HEK293T (cell line): ENCODE data around the gene HOXD9.

Experiments
- CTCF ChIA-PET: fragments of 350-600 bp; formaldehyde crosslinking; extraction: SDS; loops from one replicate; lab custom pipeline; 2021; ENCODE audit warnings: antibody characterized with exemption, inconsistent platforms; lab: Yijun Ruan, JAX
- POLR2A ChIA-PET: fragments of 350-600 bp; formaldehyde crosslinking; extraction: SDS; loops from one replicate; lab custom pipeline; 2020; ENCODE audit warnings: antibody characterized with exemption, inconsistent platforms; lab: Yijun Ruan, JAX
- DNase-seq: peaks from one replicate; pipeline ENCODE4 v3.0.0; 2012; ENCODE audit warnings: mixed read lengths; ENCODE audit errors: extremely low spot score
- ARNT ChIP-seq: fragments of 450-650 bp; IDR thresholded peaks from 2 replicates; pipeline ENCODE4 v1.6.1; 2017; ENCODE audit warnings: mild to moderate bottlenecking
- BHLHE40 ChIP-seq: fragments of 450-650 bp; IDR thresholded peaks from 2 replicates; pipeline ENCODE4 v1.6.1; 2016; ENCODE audit warnings: mild to moderate bottlenecking, moderate library complexity, borderline replicate concordance
- CTBP1 ChIP-seq: fragments of 450-650 bp; IDR thresholded peaks from 2 replicates; pipeline ENCODE4 v1.6.1; 2016; ENCODE audit warnings: borderline replicate concordance
- ELF4 ChIP-seq: fragments of 450-650 bp; IDR thresholded peaks from 2 replicates; pipeline ENCODE4 v1.6.1; 2017; ENCODE audit warnings: antibody characterized with exemption
- FOXA1 ChIP-seq: fragments of 450-650 bp; IDR thresholded peaks from 2 replicates; pipeline ENCODE4 v1.6.1; 2016; ENCODE audit warnings: mild to moderate bottlenecking
- FOXK2 ChIP-seq: fragments of 450-650 bp; IDR thresholded peaks from 2 replicates; pipeline ENCODE4 v1.6.1; 2016; ENCODE audit warnings: mild to moderate bottlenecking
- FOXM1 ChIP-seq: fragments of 450-650 bp; IDR thresholded peaks from 2 replicates; pipeline ENCODE4 v1.6.1; 2017; ENCODE audit warnings: mild to moderate bottlenecking, borderline replicate concordance
- HDGF ChIP-seq: fragments of 450-650 bp; IDR thresholded peaks from 2 replicates; pipeline ENCODE4 v1.6.1; 2017; ENCODE audit warnings: antibody characterized with exemption, borderline replicate concordance
- L3MBTL2 ChIP-seq: fragments of 450-650 bp; conservative IDR thresholded peaks from 2 replicates; pipeline ENCODE4 v1.6.1; 2016; ENCODE audit warnings: mild to moderate bottlenecking
- LEF1 ChIP-seq: fragments of 450-650 bp; IDR thresholded peaks from 2 replicates; pipeline ENCODE4 v1.6.1; 2017; ENCODE audit warnings: mild to moderate bottlenecking, borderline replicate concordance
- NFRKB ChIP-seq: fragments of 450-650 bp; IDR thresholded peaks from 2 replicates; pipeline ENCODE4 v1.6.1; 2016; ENCODE audit warnings: mild to moderate bottlenecking, moderate library complexity
- PKNOX1 ChIP-seq: fragments of 450-650 bp; IDR thresholded peaks from 2 replicates; pipeline ENCODE4 v1.6.1; 2016
- SUZ12 ChIP-seq: fragments of 450-650 bp; IDR thresholded peaks from 2 replicates; pipeline ENCODE4 v1.6.1; 2016; ENCODE audit warnings: mild to moderate bottlenecking
- TARDBP ChIP-seq: fragments of 450-650 bp; IDR thresholded peaks from 2 replicates; pipeline ENCODE4 v1.6.1; 2016
- ZNF384 ChIP-seq: fragments of 450-650 bp; IDR thresholded peaks from 2 replicates; pipeline ENCODE4 v1.6.1; 2016

HOXD9 gene

GRCh38 chr2:176151442-176152287 lies 29.1 kb downstream of the HOXD9 start, which contains the start of gene HOXD4:
TSS of gene HOXD4 (plus strand) at chr2:176151550. CDS start at chr2:176151634, 84 bp downstream.
- no peak for DNase-seq
- TF ChIP-seq HDGF: no peak
- no peak for TF ChIP-seq LEF1
- TF ChIP-seq BHLHE40: no peak
- TF ChIP-seq CTBP1: no peak
- TF ChIP-seq SUZ12: no peak
- no peak for TF ChIP-seq TARDBP
- TF ChIP-seq FOXA1: no peak
- no peak for TF ChIP-seq FOXK2
- no peak for TF ChIP-seq FOXM1
- TF ChIP-seq ARNT: no peak
- no peak for TF ChIP-seq NFRKB
- no peak for TF ChIP-seq PKNOX1
- POLR2A ChIA-PET: no interaction called here
- CTCF ChIA-PET: interaction anchor here (1.8 kb wide), 1 partner anchor 11 kb away, joined by 4 read pairs; no protein-coding TSS in a partner anchor

GRCh38 chr2:176152350-176153181 lies 30.0 kb downstream of the HOXD9 start:
- POLR2A ChIA-PET: no interaction called here
- TF ChIP-seq ELF4 (no peak), TARDBP (no peak), BHLHE40 (no peak), FOXK2 (no peak), PKNOX1 (no peak), CTBP1 (no peak), L3MBTL2 (no peak), SUZ12 (no peak), FOXA1 (no peak), ARNT (no peak), NFRKB (no peak)
- DNase-seq: no peak
- CTCF ChIA-PET: no interaction called here

DNA sequence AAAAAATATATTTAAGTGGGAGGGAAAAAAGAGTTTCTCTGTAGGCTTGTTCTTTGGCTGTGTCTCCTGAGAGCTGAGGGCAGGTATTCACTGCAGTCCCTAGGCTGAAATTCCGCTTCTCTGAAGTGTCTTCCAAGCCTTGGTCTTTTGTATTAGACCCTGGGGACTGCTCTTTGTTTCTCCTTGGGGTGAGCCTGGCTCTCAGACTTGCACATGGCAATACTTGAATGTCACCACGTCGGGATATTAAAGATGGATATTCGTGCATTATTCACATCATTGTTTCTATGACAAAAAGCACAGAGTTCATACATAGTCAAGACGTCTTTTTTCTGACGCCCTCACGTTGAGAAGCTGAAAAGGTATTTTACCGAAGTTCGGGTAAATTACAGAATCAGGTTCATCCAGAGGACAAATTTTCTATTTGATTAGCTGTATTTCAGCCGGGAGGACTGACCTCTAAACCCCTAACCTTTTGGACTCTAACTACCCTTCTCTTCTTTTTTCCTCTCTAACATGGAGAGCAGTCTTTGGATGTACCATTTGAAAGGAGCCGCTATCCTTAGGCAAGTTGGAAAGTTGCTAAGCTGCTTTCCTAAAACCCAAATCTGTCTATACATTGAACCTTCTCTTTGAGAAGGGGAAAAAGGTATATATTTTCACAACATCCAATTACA lies 32.2 kb downstream of the HOXD9 start:
- CTCF ChIA-PET: interaction anchor here (0.6 to 2.4 kb wide), 3 partner anchors 14 to 1672 kb away, joined by 3 to 9 read pairs (median 3); no protein-coding TSS in a partner anchor
- TF ChIP-seq LEF1: no peak
- no peak for TF ChIP-seq HDGF
- TF ChIP-seq ARNT: no peak
- POLR2A ChIA-PET: interaction anchor here (1.2 kb wide), 1 partner anchor 14 kb away, joined by 3 read pairs; no protein-coding TSS in a partner anchor
- no peak for DNase-seq

DNA sequence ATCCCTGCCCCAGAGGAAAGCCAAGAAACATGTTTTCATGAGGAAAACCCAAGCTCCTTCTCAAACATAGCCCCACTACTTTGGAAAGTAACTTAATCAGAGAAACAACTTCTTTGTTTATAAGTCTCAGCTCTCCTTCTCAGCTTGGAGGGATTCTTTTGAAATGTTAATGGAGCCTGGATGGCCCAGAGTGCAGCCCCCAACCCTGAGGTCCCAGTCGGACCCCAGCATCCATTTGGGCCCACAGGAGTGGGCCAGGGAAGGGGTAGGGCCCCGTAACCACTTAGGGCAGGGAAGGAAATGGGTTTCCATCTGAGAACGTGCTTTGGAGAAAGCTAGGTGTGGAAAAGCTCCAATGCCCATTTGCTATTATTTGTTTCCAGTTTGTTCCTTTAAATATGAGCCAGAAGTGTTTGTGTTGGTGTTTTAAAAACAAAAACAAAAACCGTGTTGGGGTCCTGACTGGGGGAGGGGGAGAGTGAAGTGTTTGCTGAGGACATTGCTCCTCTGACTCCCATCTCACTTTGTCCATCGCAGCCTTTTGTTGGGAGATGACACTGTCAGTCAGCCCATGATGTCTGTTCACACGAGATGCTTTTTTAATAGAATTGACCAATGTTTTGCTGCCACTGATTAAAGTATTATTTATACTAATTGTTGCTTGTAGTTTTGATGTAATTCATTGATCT lies 33.0 kb downstream of the HOXD9 start:
- ChIA-PET POLR2A (interaction anchor here (1.0 to 1.2 kb wide), 4 partner anchors 9 to 51 kb away, joined by 3 read pairs; no protein-coding TSS in a partner anchor), CTCF (interaction anchor here (0.6 to 2.4 kb wide), 2 partner anchors 15 to 1673 kb away, joined by 3 to 9 read pairs; no protein-coding TSS in a partner anchor)
- TF ChIP-seq FOXM1 (no peak), ZNF384 (no peak), BHLHE40 (no peak), SUZ12 (no peak), HDGF (no peak)
- no peak for DNase-seq

DNA sequence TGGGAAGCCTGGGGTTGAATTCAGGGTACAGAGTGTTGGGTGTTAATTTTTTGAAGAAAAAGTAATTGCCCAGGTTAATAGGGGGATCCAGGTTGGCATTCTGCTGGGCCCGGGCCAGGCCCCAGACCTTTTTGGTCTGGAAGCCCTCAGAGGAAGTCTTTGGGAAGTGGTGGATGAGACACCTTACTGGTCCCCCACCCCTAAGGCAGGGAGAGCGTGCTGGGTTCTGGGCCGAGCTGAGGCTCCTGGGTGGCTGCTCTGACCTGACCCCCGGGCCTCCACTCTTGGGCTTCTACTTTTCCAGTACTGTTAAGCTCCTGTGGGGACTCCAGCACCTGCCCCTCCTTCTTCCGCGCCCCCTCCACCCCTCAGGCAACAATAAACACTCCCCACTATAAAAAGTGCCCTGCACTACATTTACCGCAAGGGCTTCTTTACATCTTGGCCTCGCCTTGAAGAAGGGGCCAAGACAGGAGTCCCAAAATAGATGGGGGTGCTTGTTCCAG lies 33.8 kb downstream of the HOXD9 start:
- POLR2A ChIA-PET: interaction anchor here (1.0 to 1.1 kb wide), 3 partner anchors 10 to 52 kb away, joined by 3 read pairs; no protein-coding TSS in a partner anchor
- no peak for DNase-seq
- CTCF ChIA-PET: interaction anchor here (2.4 kb wide), 1 partner anchor 16 kb away, joined by 9 read pairs; no protein-coding TSS in a partner anchor
- TF ChIP-seq FOXM1 (no peak), NFRKB (no peak), TARDBP (no peak), CTBP1 (no peak), FOXK2 (no peak), LEF1 (no peak), ELF4 (no peak), BHLHE40 (no peak), L3MBTL2 (no peak), ZNF384 (no peak), PKNOX1 (no peak), SUZ12 (no peak), ARNT (no peak), FOXA1 (no peak), HDGF (no peak)
